Ovary (tissue), 9 donors: ENCODE measurements around the gene ARPC1B. TPM values are rescaled to one million over a fixed set of nuclear protein-coding genes. Genes with fewer than 3 reads are reported as not detected.

Experiments
- DNase-seq, 5 donors: peaks; one replicate each; pipeline ENCODE4 v3.0.0-alpha.2; 2019 to 2020
- H3K27ac ChIP-seq, 2 donors: fragments of 200-600 bp; one replicate each; pipeline versions ENCODE4 v1.5.1 to v1.8.0; 2019 to 2022
- H3K27me3 ChIP-seq: fragments of 200-600 bp; one replicate; pipeline ENCODE4 v1.8.0; 2022
- H3K36me3 ChIP-seq: fragments of 200-600 bp; sonication (generic); one replicate; pipeline ENCODE4 v1.5.1; 2019
- H3K4me1 ChIP-seq: one replicate; pipeline ENCODE4 v1.8.1; 2013; ENCODE audit warnings: mild to moderate bottlenecking, moderate library complexity; ENCODE audit not compliant: insufficient read depth
- H3K4me3 ChIP-seq: fragments of 200-600 bp; sonication (generic); one replicate; pipeline ENCODE4 v1.5.1; 2017
- H3K9me3 ChIP-seq, 2 donors: fragments of 200-600 bp in 1 of 2; sonication (generic) in 1 of 2; one replicate each; pipeline versions ENCODE4 v1.5.1 to v1.8.1; 2013 to 2019; ENCODE audit warnings: mild to moderate bottlenecking in 1 of 2, moderate library complexity in 1 of 2
- EP300 ChIP-seq: sonication (generic); formaldehyde crosslinking; IDR thresholded peaks from one replicate; pipeline ENCODE4 v1.6.1; 2017; ENCODE audit warnings: antibody characterized with exemption
- POLR2A ChIP-seq: fragments of 450-650 bp; IDR thresholded peaks from one replicate; pipeline ENCODE4 v1.6.1; 2017; ENCODE audit warnings: antibody characterized with exemption, mild to moderate bottlenecking, moderate library complexity
- WGBS, 3 donors: extraction: QIAGEN DNeasy Blood & Tissue Kit in 1 of 3; methylation state at CpG; one replicate each; pipeline versions ENCODE4 v1.1.5 to v1.1.7; 2013 to 2017; 5-methylcytosine and 5-hydroxymethylcytosine counted together
- intact Hi-C, 4 donors: fragments of 100-400 bp; cut with DNase I; formaldehyde crosslinking; loops; one replicate each; pipeline versions ENCODE4 v1.11.0 to v1.15.1; 2022 to 2023
- polyA plus RNA-seq, 2 donors: library from polyadenylated mRNA; stranded (reverse); fragments of 200-250 nt in 1 of 2; fragments of 350-450 nt in 1 of 2; fragmentation: Illumina TruSeq in 1 of 2; extraction: RNeasy Lipid Tissue Mini Kit (QIAGEN cat#74804) in 1 of 2; gene quantifications; one replicate each; pipeline ENCODE4 v1.2.3, GENCODE V29; 2013 to 2014
- total RNA-seq, 7 donors: library from RNA; depleted of rRNA in 2 of 7; stranded (reverse); fragments of >200 nt in 2 of 7; fragmentation: NEBNext Ultra II Directional in 3 of 7; extraction: Animal tissue kit (Norgen Biotek cat#: 25700) in 3 of 7; gene quantifications; one replicate each; pipeline versions ENCODE4 v1.1.0 to v1.2.4, GENCODE V29; 2016 to 2023
- TF ChIP-seq, protein P1 (sequence below), 3 donors: fragments of 450-650 bp in 2 of 3; fragments of 200-600 bp in 1 of 3; IDR thresholded peaks; one replicate each; pipeline versions ENCODE4 v1.5.1 to v1.8.0; 2016 to 2022; ENCODE audit warnings: antibody characterized with exemption in 3 of 3, mild to moderate bottlenecking in 1 of 3
- donor health status: DM: no; HTN: no; CAD: no; lungs with moderate emphysema.
- donor health status: DM: no; HTN: no; CAD: no.
- donor health status: Bipolar disorder and iron deficiency.
- donor health status: DM: yes; HTN: yes; CAD: no.
- donor health status: DM: no; HTN: no; CAD: no.
- donor health status: DM: yes; HTN: yes; CAD: no.

Gene ARPC1B
- total and polyA plus RNA-seq, 9 donors = 24.2 to 82.5 (median 56.1) TPM

- no peak overlapping the region for H3K4me3 ChIP-seq
- no peaks in the 10 kb centered on the region for H3K36me3 ChIP-seq
- H3K9me3 ChIP-seq = no peaks in the 10 kb centered on the region
- TF ChIP-seq POLR2A (no peak), EP300 (no peak)
- TF ChIP-seq, protein P1, sequence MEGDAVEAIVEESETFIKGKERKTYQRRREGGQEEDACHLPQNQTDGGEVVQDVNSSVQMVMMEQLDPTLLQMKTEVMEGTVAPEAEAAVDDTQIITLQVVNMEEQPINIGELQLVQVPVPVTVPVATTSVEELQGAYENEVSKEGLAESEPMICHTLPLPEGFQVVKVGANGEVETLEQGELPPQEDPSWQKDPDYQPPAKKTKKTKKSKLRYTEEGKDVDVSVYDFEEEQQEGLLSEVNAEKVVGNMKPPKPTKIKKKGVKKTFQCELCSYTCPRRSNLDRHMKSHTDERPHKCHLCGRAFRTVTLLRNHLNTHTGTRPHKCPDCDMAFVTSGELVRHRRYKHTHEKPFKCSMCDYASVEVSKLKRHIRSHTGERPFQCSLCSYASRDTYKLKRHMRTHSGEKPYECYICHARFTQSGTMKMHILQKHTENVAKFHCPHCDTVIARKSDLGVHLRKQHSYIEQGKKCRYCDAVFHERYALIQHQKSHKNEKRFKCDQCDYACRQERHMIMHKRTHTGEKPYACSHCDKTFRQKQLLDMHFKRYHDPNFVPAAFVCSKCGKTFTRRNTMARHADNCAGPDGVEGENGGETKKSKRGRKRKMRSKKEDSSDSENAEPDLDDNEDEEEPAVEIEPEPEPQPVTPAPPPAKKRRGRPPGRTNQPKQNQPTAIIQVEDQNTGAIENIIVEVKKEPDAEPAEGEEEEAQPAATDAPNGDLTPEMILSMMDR (IDR thresholded peaks at IDR 0.05) = no peak
- H3K4me1 ChIP-seq = peaks cover 7% of the 10 kb centered on the region
- WGBS, 3 donors = 29 to 40% (median 31%) methylated on average over 12 of the region's 12 CpGs
- peak overlapping the region; percentile 1 to 50 for H3K27ac ChIP-seq
- no peak for DNase-seq
- H3K27me3 ChIP-seq = no peaks in the 10 kb centered on the region
- intact Hi-C loops = no loop called here
These were observed 5.7 kb downstream of the ARPC1B start for GRCh38 chr7:99380032-99380822.

- TF ChIP-seq POLR2A = no peak
- no peak for TF ChIP-seq EP300
- TF ChIP-seq, protein P1 (IDR thresholded peaks at IDR 0.05) = no peak
- Histone ChIP-seq H3K4me1 (peaks cover 6% of the 10 kb centered on the region), H3K9me3 (no peaks in the 10 kb centered on the region), H3K27ac (no peak overlapping the region), H3K27me3 (no peaks in the 10 kb centered on the region), H3K4me3 (no peak overlapping the region), H3K36me3 (no peaks in the 10 kb centered on the region)
- no peak for DNase-seq
- 64 to 66% (median 64%) methylated on average over 14 to 16 of the region's 16 CpGs for WGBS, 3 donors
- intact Hi-C loops = no loop called here
These were observed 6.5 kb downstream of the ARPC1B start for GRCh38 chr7:99380823-99381663.

GRCh38 chr7:99381664-99382075, 7.1 kb downstream of the ARPC1B start:
- Histone ChIP-seq H3K4me1 (peaks cover 6% of the 10 kb centered on the region), H3K27ac (no peak overlapping the region), H3K4me3 (no peak overlapping the region), H3K36me3 (no peaks in the 10 kb centered on the region), H3K9me3 (no peaks in the 10 kb centered on the region), H3K27me3 (no peaks in the 10 kb centered on the region)
- no peak for DNase-seq
- intact Hi-C loops = no loop called here
- 79 to 85% (median 80%) methylated on average over 5 to 7 of the region's 7 CpGs for WGBS, 3 donors
- TF ChIP-seq EP300 (no peak), POLR2A (no peak)
- TF ChIP-seq, protein P1 (IDR thresholded peaks at IDR 0.05) = no peak

- no peaks in the 10 kb centered on the region for H3K36me3 ChIP-seq
- no peaks in the 10 kb centered on the region for H3K9me3 ChIP-seq
- DNase-seq = no peak
- 86 to 90% (median 88%) methylated on average over 10 of the region's 10 CpGs for WGBS, 3 donors
- no peak overlapping the region for H3K4me3 ChIP-seq
- TF ChIP-seq POLR2A = no peak
- TF ChIP-seq, protein P1 (IDR thresholded peaks at IDR 0.05) = no peak
- no peak for TF ChIP-seq EP300
- peaks cover 6% of the 10 kb centered on the region for H3K4me1 ChIP-seq
- intact Hi-C loops = no loop called here
- no peak overlapping the region for H3K27ac ChIP-seq
- H3K27me3 ChIP-seq = no peaks in the 10 kb centered on the region
These were observed 8.7 kb downstream of the ARPC1B start for GRCh38 chr7:99383203-99383602.
